ENCODE data around the gene SPEF2. TPM values are rescaled to one million over a fixed set of nuclear protein-coding genes. Genes with fewer than 3 reads are reported as not detected.

Gene SPEF2
- total and polyA plus RNA-seq, 12 donors, result 3.3 to 19.7 (median 7.9) TPM

GRCh38 chr5:35794684-35795375 lies 177.2 kb downstream of the SPEF2 start:
- H3K27ac ChIP-seq, result no peak overlapping the region
- no peaks in the 10 kb centered on the region for H3K4me1 ChIP-seq (replicated peaks in 1 of 2)
- 72 to 78% (median 76%) methylated on average over 8 of the region's 8 CpGs for WGBS, 4 donors
- H3K9me3 ChIP-seq (replicated peaks in 1 of 3), result no peaks in the 10 kb centered on the region
- H3K36me3 ChIP-seq (replicated peaks in 1 of 2), result no peaks in the 10 kb centered on the region
- intact Hi-C loops (cut with DNase I), result no loop called here
- no peak for DNase-seq
- no peaks in the 10 kb centered on the region for H3K27me3 ChIP-seq
- no peak overlapping the region for H3K4me3 ChIP-seq
- TF ChIP-seq POLR2A (IDR thresholded peaks at IDR 0.05), result no peak
- TF ChIP-seq CTCF (IDR thresholded peaks at IDR 0.05), result no peak

DNA sequence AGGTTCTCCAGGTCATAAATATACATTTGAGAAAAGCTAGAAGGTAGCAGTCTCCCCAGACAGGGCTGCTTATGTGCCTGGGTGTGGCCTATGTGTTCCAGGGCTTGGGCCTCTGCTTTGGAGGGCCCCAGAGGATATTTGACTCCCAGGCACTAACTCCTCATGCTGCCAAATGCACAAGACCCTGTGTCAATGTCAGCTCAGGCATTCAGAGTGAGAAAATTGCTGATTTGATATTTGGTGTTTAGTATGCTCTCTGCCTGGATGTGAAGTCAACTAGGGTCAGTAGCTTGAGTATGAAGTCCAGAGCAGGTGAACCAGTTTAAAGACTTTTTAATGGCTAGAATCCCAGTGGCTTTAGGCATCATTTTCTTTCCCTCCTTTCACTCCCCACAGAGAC lies 181.5 kb downstream of the SPEF2 start:
- Histone ChIP-seq H3K27me3 (no peaks in the 10 kb centered on the region), H3K9me3 (replicated peaks in 1 of 3) (no peaks in the 10 kb centered on the region), H3K36me3 (replicated peaks in 1 of 2) (no peaks in the 10 kb centered on the region), H3K4me3 (no peak overlapping the region), H3K27ac (no peak overlapping the region), H3K4me1 (replicated peaks in 1 of 2) (no peaks in the 10 kb centered on the region)
- TF ChIP-seq CTCF (IDR thresholded peaks at IDR 0.05) (no peak), POLR2A (IDR thresholded peaks at IDR 0.05) (no peak)
- no peak for DNase-seq
- intact Hi-C loops (cut with DNase I), result no loop called here

GRCh38 chr5:35799753-35800152 lies 182.1 kb downstream of the SPEF2 start:
- H3K4me1 ChIP-seq (replicated peaks in 1 of 2), result no peaks in the 10 kb centered on the region
- no peak overlapping the region for H3K27ac ChIP-seq
- no peaks in the 10 kb centered on the region for H3K9me3 ChIP-seq (replicated peaks in 1 of 3)
- intact Hi-C loops (cut with DNase I), result no loop called here
- DNase-seq, result no peak
- H3K27me3 ChIP-seq, result no peaks in the 10 kb centered on the region
- 76 to 100% (median 94%) methylated on average over 1 of the region's 1 CpG for WGBS, 4 donors
- no peak overlapping the region for H3K4me3 ChIP-seq
- no peaks in the 10 kb centered on the region for H3K36me3 ChIP-seq (replicated peaks in 1 of 2)
- TF ChIP-seq POLR2A (IDR thresholded peaks at IDR 0.05) (no peak), CTCF (IDR thresholded peaks at IDR 0.05) (no peak)

GRCh38 chr5:35803191-35803651 lies 185.6 kb downstream of the SPEF2 start:
- intact Hi-C loops (cut with DNase I), result no loop called here
- Histone ChIP-seq H3K4me1 (replicated peaks in 1 of 2) (no peaks in the 10 kb centered on the region), H3K4me3 (no peak overlapping the region), H3K36me3 (replicated peaks in 1 of 2) (no peaks in the 10 kb centered on the region), H3K27ac (peak overlapping the region in 1 of 5 donors; percentile 26), H3K9me3 (replicated peaks in 1 of 3) (no peaks in the 10 kb centered on the region), H3K27me3 (no peaks in the 10 kb centered on the region)
- 11 to 30% (median 27%) methylated on average over 2 to 4 of the region's 4 CpGs for WGBS, 4 donors
- peak in 6 of 7 donors; percentile 29 to 79 (median 40) for DNase-seq
- TF ChIP-seq CTCF (IDR thresholded peaks at IDR 0.05) (no peak), POLR2A (IDR thresholded peaks at IDR 0.05) (no peak)
